GM21528 (cell line): ENCODE results near the gene TBCA.
"Not testable (repeated sequence)": the region's sequence is repeated elsewhere in the genome, so short reads cannot be mapped to it uniquely, and the experiment has no call there.

Experiments used
- ATAC-seq: cut with Tn5 transposase; IDR thresholded peaks from one replicate; pipeline ENCODE4 v1.9.1; 2021; ENCODE audit warnings: mild to moderate bottlenecking, moderate library complexity; ENCODE audit not compliant: unreplicated experiment, low FRiP score

Gene TBCA

DNA sequence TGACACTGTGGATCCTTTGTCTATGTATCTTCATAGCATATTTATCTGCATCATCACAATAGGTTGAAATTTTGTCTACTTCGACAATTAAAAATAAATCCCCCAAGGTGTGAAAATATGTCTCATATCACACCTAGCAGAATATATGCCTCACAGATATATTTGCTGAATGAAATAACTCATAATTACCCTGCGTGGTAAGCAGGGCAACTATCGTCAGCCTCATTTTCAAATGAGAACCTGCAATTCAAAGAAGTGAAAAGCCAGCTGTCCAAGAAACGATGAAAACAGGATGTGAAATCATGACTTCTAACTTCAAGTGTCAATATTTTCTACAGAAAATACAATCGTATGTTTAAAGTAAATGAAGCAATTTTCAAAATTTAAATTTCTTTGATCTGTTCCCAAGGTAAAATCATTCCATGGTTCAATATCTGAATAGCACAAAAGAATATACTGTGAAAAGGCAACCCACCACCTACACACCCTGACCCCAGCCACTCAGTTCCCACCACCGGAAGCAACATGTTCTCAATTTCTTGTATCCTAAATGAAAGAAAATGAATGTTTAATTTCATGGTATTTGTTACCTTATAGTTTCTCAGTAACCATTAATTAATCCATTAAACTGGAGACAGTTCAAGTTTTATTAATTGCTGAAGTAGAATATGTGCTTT is 57.1 kb downstream of the TBCA start:
- ATAC-seq, result peak; percentile 79

- no peak for ATAC-seq
Observed at GRCh38 chr5:77709993-77710685, 66.0 kb downstream of the TBCA start.

- ATAC-seq, result no peak
Observed at GRCh38 chr5:77709340-77709739, 66.8 kb downstream of the TBCA start.

- no peak for ATAC-seq
Observed at GRCh38 chr5:77707791-77708190, 68.3 kb downstream of the TBCA start.

DNA sequence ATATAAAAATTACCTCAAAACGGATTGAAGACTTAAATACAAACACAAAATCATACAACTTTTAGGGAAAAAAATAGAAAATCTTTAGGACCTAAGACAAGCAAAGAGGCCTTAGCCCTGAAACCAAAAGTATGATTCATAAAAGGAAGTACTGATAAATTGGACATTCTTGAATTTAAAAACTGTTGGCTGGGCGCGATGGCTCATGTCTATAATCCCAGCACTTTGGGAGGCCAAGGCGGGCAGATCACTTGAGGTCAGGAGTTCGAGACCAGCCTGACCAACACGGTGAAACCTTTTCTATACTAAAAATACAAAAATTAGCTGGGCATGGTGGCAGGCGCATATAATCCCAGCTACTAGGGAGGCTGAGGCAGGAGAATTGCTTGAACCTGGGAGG is 76.6 kb downstream of the TBCA start:
- not testable (repeated sequence) for ATAC-seq

DNA sequence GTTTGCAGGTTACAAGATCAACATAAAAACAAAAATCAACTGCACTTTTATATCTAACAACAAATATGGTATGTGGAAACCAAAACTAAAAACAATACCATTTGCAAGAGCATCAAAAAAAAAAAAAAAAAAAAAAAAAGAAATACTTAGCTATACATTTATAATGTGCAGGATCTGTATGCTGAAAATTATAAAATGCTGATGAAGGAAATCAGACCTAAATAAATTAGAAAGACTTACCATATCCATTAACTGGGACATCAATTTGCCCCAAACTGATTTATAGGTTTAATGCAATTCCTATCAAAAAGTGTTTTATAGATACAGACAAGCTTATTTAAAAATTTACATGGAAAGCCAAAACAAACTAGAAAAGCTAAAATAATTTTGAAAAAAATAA is 77.2 kb downstream of the TBCA start:
- no peak for ATAC-seq

- no peak for ATAC-seq
Observed at GRCh38 chr5:77697692-77698091, 78.4 kb downstream of the TBCA start.

DNA sequence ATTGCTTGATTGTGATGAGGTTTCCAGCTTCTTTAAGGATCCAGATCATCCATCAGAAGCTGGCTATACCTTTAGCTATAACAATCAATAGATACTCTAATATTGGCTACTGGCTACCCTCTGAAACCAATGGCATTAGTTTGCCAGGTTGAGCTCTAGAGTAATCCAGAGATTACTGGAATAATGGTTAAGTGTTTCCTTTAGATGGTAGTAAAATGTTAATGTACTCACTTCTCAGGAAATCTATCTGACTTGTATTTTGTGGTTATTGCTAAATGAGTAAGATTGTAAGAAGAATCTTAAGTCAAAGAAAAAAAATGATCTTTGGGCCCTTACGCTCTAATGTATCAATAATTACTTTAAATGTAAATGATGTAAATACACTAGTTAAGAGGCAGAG is 80.0 kb downstream of the TBCA start:
- ATAC-seq, result no peak

DNA sequence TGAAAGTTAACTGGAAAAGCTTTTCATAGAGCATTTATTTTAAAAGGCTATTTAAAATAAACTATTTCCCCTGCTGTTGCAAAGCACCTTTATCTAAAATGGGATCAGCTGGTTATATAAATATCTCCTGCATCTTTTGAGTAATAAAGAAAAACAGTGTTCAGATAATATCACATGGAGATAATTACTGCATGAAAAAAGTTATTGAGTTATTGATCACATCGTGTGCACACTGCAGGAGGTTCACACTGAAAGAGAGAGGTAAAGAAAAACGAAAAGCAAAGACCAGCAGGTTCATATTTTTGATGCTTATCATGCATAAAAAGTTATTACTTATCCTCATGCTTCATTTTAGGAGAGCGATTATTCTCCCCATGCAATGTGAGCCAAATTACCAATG is 82.2 kb downstream of the TBCA start:
- ATAC-seq, result no peak

DNA sequence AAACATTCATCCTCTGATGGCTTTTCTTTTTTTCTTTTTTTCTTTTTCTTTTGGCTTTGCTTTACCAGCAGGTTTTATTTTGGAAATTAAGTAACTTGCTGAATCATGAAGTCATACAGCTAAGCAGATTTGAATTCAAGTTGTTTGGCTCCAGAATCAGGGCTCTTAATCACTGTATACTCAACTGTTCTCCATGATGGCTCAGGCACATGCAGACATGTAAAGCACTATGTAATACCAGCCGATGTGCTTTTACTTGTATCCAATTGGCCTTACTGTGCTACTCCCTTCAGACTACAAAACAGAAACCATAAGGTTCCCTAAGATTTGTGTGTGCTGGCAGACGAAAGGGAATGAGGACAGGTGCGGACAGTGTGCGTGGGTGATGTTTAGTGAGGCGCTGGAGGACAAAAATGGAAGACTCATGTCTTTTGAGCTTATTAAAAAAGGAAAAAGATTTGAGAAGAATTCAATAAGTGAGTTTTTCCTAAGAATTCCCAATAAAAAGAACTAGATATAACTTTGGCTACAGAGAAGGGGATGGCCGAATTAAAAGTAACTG is 92.9 kb downstream of the TBCA start:
- ATAC-seq, result no peak

DNA sequence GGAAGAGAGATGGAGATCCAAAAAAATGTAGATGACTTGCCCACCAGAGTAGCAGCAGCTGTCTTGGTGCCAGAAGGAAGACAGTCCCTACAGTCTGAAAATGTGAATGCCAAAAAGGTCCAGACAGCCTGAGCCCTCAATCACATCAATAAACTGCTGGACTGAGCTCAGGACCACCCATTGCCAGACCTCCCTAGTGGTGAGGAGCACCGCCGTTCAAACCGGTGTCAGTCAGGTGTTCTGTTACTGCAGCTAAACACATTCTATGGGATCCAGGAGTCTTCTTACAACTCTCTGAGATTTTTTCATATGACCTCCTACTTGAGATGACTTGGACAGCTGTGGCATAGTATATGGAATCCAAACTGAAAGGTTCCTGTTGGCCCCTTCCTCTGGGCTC is 105.6 kb downstream of the TBCA start:
- ATAC-seq, result no peak

- no peak for ATAC-seq
Observed at GRCh38 chr5:77669677-77670076, 106.5 kb downstream of the TBCA start.

GRCh38 chr5:77663090-77663863 is 112.9 kb downstream of the TBCA start:
- no peak for ATAC-seq

- ATAC-seq, result no peak
Observed at GRCh38 chr5:77662635-77663034, 113.5 kb downstream of the TBCA start.

DNA sequence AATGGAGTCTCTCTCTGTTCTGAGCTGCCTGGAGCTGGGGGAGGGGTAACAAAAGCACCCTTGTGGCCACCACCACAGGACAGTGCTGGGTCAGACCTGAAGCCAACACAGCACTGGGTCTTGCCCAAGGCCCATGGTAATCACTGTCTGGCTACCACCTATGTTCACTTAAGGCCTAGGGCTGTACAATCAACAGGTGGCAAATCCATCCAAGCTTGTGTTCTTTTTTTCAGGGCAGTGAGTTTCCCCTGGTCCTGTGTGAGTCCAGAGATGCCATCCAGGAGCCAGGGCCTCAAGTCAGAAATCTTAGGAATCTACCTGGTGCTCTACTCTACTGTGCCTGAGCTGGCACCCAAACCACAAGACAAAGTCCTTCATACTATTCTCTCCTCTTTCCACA is 117.5 kb downstream of the TBCA start:
- no peak for ATAC-seq

GRCh38 chr5:77651343-77651742 is 124.8 kb downstream of the TBCA start:
- no peak for ATAC-seq

DNA sequence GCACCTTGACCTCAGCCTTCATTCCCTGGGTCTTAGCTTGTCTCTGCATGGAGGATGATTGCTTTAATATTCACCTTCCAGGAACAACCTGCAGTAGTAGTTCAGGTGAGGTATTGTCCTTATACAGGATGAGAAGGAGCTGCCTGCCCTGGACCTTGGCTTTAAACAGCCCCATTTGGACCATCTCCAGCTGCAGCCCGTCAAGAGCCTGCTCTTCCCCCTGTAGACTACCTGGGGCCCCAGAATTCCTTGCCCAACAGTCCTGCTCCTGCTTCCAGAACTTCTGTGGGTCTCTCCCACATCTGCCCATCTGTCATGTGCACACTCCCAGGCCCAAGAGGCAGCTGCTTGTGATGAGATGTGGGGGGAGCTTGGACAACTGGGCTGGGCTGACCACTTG is 125.5 kb downstream of the TBCA start:
- no peak for ATAC-seq

GRCh38 chr5:77649776-77650175 is 126.4 kb downstream of the TBCA start:
- ATAC-seq, result no peak

DNA sequence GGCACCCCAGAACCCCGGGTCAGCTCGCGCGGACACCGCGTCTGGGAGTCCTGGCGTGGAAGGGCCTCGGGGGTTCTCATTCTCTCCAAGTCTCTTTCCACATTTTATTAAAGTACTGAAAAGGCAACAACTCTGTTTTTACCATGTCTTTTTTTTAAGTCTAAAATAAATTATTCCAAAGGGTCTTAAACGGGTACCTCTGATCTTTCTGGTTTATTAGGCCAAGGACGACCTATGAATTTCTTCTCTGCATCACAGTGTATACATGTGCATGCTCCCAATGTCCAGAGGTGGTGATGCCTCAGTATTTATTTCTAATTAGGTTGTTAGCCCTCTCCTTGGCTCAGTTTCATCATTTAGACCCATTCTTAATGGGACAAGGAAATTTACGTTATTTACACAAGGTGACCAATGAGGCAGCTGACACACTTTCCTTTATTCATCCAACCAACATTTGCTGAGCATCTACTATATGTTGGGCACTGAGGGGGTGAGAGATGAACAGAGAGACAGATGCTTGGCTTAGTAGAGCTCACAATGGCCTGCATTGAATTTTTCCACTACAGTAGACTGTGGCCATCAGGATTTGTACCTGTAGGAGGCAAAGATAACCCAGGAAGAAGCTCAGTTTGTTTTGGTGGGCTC is 130.0 kb downstream of the TBCA start:
- no peak for ATAC-seq

DNA sequence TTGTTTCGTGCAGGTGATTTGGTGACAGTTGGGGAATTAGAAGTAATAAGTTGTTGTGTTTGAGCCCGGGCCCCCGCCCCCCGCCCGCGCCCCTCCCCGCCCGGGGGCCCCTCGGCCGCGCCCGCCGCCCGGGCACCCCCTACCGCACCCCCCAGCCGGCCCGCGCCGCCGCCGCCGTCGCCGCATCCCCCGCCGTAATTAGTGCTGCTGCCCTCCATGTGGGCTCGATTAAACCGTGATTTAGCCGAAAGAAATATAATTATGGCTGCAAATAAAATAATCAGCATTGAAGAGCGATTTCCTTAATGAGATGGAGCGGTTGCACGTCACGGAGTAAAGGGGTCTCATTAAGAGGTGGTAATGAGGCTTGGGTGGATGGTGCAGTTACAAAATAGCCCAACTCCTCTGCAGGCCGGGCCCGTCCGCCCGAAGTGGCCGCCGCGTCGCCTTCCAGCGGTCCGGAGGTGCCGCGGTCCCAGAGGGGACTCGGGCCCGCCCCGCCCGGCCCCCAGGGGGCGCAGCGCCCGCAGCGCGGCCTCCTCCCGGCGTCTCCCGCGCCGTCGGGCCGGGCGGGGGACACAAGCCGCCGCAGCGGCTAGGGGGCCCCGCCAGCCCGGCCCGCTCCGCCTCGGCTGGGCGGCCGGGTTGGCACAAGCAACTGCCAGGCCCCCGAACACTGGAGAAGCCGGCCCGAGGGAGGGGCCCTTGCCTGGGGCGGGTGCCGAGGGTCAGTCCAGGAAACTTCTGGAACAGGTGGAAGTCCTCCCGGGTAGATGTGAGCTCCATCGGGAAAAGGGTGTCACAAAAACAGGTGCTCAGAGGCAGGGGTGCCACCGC is 130.8 kb downstream of the TBCA start:
- ATAC-seq, result no peak
